Heart left ventricle (tissue), 13 donors: Measurements from ENCODE around the gene TBL1X.

ENCODE experiments used
- CTCF ChIP-seq, 12 donors: fragments of 200-600 bp; sonication (generic) in 4 of 12; IDR thresholded peaks; one replicate each; pipeline versions ENCODE4 v1.5.0 to v1.8.0; 2018 to 2022; ENCODE audit warnings: antibody characterized with exemption in 12 of 12, mild to moderate bottlenecking in 5 of 12
- POLR2A ChIP-seq, 2 donors: fragments of 450-650 bp; IDR thresholded peaks; one replicate each; pipeline ENCODE4 v1.6.1; 2017; ENCODE audit warnings: antibody characterized with exemption in 2 of 2, mild to moderate bottlenecking in 2 of 2, moderate library complexity in 2 of 2
- donor health status: ischemic (EF 13 %, LVEDD 7.1; RV severe dilation, severe dysfunction).
- donor health status: DM: no; HTN: yes; CAD: no.
- donor health status: DM: no; HTN: no; CAD: no.
- donor health status: ischemic (EF 25% LVEDD 6.9; RV normal size, moderate dysfunction).
- donor health status: ischemic (EF 25% LVEDD 5.7; RV mildly dilated, moderate dysfunction).
- donor health status: ischemic (EF 35%, LVEDD 5.7; RV mildly dilated, moderate dysfunction).
- donor health status: nonischemic (EF 11% LVEDD 7.7; RV severe dilation, severe dysfunction).
- donor health status: DM: yes; HTN: yes; CAD: no.
- donor health status: PGD.
- donor health status: ischemic (EF 29% LVEDD 5.4; RV normal size, mild dysfunction).
- donor health status: nonischemic (EF 23%, LVEDD 6.1; RV moderate dilation, normal function).

- no peak for TF ChIP-seq POLR2A (IDR thresholded peaks at IDR 0.05)
- TF ChIP-seq CTCF (IDR thresholded peaks at IDR 0.05), result no peak
Measured at GRCh38 chrX:9494771-9495170, 29.9 kb downstream of the TBL1X start.
